NCI-H1105 treated with DMSO at 0.1 percent for 48 hours (cell line): ENCODE data around the gene MC5R.
"Not testable (repeated sequence)": the region's sequence is repeated elsewhere in the genome, so short reads cannot be mapped to it uniquely, and the experiment has no call there.

Experiments used
- DNase-seq: peaks from one replicate; lab custom pipeline; 2025; lab: John Stamatoyannopoulos, UW

The MC5R gene

GRCh38 chr18:13849791-13850190 is 25.8 kb downstream of the MC5R start:
- DNase-seq: no peak

DNA sequence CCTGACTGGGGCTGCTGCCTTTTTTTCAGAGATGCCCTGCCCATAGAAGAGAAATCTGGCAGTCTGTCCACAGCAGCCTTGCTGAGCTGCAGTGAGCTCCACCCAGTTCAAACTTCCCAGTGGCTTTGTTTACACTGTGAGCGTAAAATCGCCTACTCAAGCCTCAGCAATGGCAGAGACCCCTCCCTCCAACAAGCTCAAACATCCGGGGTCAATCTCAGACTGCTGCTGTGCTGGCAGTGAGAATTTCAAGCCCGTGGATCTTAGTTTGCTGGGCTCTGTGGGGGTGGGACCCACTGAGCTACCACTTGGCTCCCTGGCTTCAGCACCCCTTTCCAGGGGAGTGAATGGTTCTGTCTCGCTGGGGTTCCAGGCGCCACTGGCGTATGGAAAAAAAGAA is 38.9 kb downstream of the MC5R start:
- DNase-seq: not testable (repeated sequence)

DNA sequence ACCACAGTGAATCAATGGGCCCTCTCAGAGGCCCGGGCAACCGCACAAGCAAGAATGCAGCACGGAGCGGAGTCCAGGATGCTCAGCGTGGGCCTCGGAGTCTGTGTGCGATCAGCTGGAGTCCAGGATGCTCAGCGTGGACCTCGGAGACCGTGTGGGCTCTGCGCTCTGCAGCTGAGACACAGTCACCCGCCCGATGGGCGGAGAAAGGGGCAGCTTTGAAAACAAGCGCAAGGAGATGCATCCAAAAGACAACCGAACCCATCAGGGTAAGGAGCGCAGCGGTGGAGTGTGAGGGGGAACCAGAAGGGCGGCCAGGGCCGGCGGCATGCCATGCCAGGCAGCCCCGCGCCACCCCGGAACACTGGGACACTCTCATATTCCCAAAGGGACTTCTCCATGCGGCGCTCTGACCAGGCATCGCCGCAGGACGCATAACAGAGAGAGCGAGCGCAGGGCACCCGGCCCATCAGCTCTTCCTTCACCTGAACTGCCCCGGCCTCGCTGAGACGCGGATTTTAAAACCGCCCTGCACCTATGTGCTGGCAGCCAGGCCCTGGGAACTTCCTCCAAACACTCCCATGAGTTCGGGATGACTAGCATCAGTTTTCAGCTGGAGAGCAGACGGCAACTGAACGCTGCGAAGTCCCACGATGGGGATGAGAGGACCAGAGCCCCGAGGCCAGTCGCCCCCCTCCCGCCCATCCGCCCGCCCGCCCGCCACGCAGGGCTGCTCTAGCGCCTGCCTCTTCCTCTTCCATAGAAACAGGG is 44.7 kb downstream of the MC5R start:
- peak; percentile 15 for DNase-seq

DNA sequence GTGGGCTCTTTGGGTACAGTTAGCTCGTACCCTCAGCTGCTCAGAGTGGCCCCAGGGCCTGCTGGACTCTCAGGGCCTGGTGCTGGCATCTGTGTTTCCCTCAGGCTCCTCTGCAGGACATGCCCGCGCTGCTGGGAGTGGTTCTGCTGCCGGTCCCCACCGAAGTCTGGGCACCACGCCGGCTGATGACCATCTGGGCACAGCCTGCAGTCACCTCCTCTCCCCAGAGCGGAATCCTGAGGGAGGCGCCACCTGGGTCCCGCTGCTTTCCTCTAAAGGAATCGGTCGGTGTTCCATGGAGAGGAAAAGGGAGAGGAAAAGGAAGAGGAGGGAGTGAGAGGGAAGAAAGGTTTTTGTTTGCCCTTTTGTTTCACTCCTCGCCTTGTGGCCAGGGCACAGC is 47.8 kb downstream of the MC5R start:
- no peak for DNase-seq

- no peak for DNase-seq
These were observed 48.4 kb downstream of the MC5R start for GRCh38 chr18:13872373-13872772.

DNA sequence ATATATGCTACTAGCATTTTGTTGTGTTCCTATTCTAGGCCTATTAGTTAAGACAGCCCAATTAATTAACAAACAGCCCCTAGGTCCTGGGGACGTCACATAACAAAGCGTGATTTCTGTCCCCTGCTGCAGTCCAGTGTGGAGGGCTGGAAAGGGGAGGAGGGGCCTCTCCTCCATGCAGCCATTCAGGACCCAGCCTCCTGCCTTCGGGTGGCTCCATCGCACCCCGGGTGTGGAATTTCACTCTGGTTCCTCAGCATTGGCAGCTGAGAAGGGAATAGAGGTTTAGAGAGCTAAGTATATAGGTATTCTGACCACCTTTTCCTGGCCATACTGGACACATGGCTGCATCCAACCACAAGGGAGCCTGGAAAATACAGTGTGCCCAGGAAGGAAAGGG is 49.0 kb downstream of the MC5R start:
- no peak for DNase-seq

- no peak for DNase-seq
These were observed 50.6 kb downstream of the MC5R start for GRCh38 chr18:13874558-13874957.
